ENCODE data around the gene CST9L. TPM values are rescaled to one million over a fixed set of nuclear protein-coding genes. Genes with fewer than 3 reads are reported as not detected.
A peak's percentile ranks its signal among the peaks of the same experiment; 100 is the strongest.

The CST9L gene, protein sequence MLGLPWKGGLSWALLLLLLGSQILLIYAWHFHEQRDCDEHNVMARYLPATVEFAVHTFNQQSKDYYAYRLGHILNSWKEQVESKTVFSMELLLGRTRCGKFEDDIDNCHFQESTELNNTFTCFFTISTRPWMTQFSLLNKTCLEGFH
- total RNA-seq: not detected

DNA sequence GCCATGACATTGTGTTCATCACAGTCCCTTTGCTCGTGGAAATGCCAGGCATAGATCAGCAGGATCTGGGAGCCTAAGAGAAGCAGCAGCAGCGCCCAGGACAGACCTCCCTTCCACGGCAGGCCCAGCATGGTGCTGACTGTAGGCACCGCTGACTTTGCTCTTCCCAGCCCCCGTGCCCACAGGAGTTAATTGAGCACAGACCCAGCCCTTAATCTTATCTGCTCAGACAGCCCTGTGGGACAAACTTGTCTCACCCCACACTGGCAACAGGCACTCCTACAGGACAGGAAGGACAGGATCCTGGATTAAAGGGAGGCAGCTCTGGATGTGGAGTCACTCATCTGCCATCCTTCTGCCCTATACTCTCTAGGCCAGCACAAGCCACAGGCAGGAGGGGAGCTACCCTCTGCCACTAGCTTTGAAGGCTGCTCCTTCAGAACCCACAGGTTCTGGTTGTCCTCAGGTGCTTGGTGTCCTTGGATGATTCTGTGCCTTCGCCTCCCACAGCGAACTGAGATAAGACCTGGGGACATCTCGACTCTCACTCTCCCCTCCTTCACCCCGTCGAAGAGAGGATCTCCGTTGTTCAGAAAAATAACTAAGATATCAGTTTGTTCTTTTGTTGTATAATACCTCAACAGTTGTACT lies at the start of gene CST9L:
Gene CST9L, minus strand, starts transcription at position 165 of the 651 bp plus-strand sequence. Its CDS starts 34 bp downstream, at position 131.
- no peak within 1 kb of the TSS for H3K27ac Mint-ChIP-seq
- peaks cover 0 to 5% of the 10 kb centered on the region in 2 donors for H3K27me3 Mint-ChIP-seq
- ATAC-seq: peak; percentile 31 to 37
- H3K4me1 Mint-ChIP-seq (ENCODE audit: low read depth in 2 of 2): no peaks in the 10 kb centered on the region
- no peaks in the 10 kb centered on the region for H3K36me3 Mint-ChIP-seq
- H3K4me3 Mint-ChIP-seq: no peak within 1 kb of the TSS
- no peaks in the 10 kb centered on the region for H3K9me3 Mint-ChIP-seq
- no peak for DNase-seq (ENCODE audit: low spot score)

DNA sequence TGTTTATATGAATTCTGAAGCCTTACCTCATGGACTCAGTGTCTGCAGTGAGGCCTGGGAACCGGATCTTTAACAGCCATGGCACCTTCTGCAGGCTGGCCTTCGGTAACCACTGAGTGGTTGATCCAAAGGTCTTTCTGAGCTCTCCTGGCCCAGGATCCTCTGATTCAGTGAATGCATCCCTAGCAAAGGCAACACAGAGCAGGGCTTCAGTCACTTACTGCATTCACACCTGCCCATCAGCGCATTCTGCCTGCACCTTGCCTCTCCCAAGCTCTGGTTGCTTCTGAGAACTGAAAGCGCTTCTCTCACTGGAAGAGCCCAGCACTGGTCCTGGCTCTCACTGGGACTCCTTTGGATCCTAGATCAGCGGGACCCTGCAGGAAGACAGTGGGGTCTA lies 45.9 kb upstream of the CST9L start:
- H3K27ac Mint-ChIP-seq: no peak overlapping the region
- no peak overlapping the region for H3K4me3 Mint-ChIP-seq
- DNase-seq (ENCODE audit: low spot score) (no peak), ATAC-seq (no peak)
- H3K36me3 Mint-ChIP-seq: peaks cover 4% of the 10 kb centered on the region
- no peaks in the 10 kb centered on the region for H3K9me3 Mint-ChIP-seq
- no peaks in the 10 kb centered on the region for H3K4me1 Mint-ChIP-seq (ENCODE audit: low read depth in 2 of 2)
- peaks cover 20 to 21% of the 10 kb centered on the region in 2 donors for H3K27me3 Mint-ChIP-seq

DNA sequence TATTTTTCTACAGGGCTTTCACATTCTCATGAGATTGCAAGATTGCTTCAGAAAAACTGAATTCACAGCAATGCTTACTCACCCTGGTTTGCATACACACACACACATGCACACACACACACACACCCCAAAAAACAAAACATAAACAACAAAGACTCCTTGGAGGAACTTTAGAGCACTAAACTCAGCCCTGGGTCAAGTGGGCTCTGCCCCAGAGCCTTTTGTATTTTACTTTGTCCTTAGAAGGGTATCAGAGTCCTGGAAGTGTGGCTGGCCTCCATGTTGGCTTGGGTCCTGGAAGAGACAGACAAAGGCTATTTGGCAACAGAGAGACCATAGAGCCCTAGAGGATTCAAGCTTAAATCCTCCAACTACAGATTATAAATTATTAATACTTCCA lies 45.4 kb upstream of the CST9L start:
- ATAC-seq: no peak
- no peaks in the 10 kb centered on the region for H3K4me1 Mint-ChIP-seq (ENCODE audit: low read depth in 2 of 2)
- no peak for DNase-seq (ENCODE audit: low spot score)
- no peak overlapping the region for H3K4me3 Mint-ChIP-seq
- peaks cover 4% of the 10 kb centered on the region for H3K36me3 Mint-ChIP-seq
- no peaks in the 10 kb centered on the region for H3K9me3 Mint-ChIP-seq
- H3K27ac Mint-ChIP-seq: no peak overlapping the region
- H3K27me3 Mint-ChIP-seq: peaks cover 15 to 19% of the 10 kb centered on the region in 2 donors

DNA sequence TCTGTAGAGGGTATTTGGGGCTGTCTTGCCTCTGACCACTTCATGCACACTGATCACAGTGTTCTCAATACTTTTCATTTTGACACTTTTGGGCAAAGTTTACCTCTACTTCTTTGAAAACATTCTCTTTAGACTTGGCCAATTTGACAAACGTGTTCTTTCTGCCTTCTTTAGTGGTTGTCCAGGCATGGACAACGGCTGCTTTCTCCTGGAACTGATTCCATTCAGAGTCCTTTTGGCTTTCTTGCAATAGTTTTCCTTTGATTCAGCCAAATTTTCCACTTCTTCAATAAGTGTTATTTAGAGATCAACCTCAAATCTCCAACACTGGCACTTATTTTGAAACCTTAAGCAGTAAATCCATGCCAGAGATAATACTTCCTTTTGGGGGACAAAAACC lies 44.1 kb upstream of the CST9L start:
- H3K36me3 Mint-ChIP-seq: no peaks in the 10 kb centered on the region
- H3K9me3 Mint-ChIP-seq: no peaks in the 10 kb centered on the region
- no peak overlapping the region for H3K4me3 Mint-ChIP-seq
- H3K27ac Mint-ChIP-seq: no peak overlapping the region
- no peak for DNase-seq (ENCODE audit: low spot score)
- peaks cover 7 to 10% of the 10 kb centered on the region in 2 donors for H3K27me3 Mint-ChIP-seq
- H3K4me1 Mint-ChIP-seq (ENCODE audit: low read depth in 2 of 2): no peaks in the 10 kb centered on the region
- ATAC-seq: no peak

DNA sequence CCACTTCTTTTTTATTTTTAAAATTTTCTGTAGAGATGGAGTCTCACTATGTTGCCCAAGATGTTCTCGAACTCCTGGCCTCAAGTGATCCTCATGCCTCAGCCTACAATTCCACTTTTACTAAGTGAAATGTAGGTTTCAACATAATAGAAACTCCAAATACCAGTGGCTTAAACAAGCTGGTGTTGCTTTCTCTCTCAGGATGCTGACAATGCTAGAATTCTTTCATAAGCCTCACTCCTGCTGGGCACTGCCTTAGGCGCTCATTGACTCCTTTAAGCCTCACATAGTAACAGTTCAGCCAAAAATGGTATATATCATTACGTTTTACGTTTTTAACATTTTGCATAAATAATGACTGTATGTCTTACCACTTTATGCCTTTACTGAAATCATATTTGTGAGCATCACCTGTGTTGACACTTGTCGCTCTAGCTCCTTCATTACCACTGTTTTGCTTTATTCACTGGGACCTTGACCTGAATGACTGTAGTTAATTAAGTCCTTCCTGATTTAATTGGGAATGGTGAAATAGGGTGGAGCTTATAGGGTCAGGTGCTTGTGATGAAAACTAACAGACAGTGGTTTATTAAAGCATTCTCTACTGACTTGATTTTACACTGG lies 41.3 kb upstream of the CST9L start:
- DNase-seq (ENCODE audit: low spot score): no peak
- H3K27me3 Mint-ChIP-seq: peaks cover 0 to 6% of the 10 kb centered on the region in 2 donors
- H3K9me3 Mint-ChIP-seq: no peaks in the 10 kb centered on the region
- H3K27ac Mint-ChIP-seq: no peak overlapping the region
- no peaks in the 10 kb centered on the region for H3K36me3 Mint-ChIP-seq
- H3K4me3 Mint-ChIP-seq: no peak overlapping the region
- ATAC-seq: no peak
- H3K4me1 Mint-ChIP-seq (ENCODE audit: low read depth in 2 of 2): peaks cover 9 to 10% of the 10 kb centered on the region in 2 donors

DNA sequence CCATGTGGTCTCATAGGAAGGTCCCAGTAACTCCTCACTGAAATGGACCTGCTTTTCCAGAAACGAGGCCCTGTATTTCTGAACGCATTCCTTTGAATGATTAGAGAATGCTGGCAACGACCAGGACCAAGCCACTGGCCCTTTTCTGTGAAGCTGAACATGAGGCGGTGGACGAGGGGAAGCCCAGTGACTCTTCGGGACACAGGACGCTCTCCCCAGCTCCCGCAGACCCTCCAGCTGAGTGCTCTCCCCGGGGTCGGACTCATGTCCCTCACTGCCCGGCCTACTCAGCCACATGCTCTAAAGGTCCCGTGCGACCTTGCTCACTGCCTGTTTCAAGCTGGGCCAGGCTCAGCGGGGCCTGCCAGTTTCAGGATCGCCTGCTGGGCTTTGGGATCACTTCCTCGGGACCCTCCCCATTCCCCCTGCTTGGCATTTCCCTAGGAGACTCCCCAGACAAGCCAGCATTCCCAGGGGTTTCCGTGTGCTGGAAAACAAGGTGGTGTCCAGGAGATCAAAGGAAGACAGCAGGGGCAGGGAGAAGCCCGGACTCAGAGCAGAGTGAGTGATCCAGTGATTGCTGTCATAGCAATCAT lies 40.1 kb upstream of the CST9L start:
- peaks cover 0 to 6% of the 10 kb centered on the region in 2 donors for H3K27me3 Mint-ChIP-seq
- no peak overlapping the region for H3K4me3 Mint-ChIP-seq
- H3K36me3 Mint-ChIP-seq: no peaks in the 10 kb centered on the region
- H3K4me1 Mint-ChIP-seq (ENCODE audit: low read depth in 2 of 2): peaks cover 9 to 10% of the 10 kb centered on the region in 2 donors
- DNase-seq (ENCODE audit: low spot score): no peak
- ATAC-seq: no peak
- H3K27ac Mint-ChIP-seq: no peak overlapping the region
- no peaks in the 10 kb centered on the region for H3K9me3 Mint-ChIP-seq

DNA sequence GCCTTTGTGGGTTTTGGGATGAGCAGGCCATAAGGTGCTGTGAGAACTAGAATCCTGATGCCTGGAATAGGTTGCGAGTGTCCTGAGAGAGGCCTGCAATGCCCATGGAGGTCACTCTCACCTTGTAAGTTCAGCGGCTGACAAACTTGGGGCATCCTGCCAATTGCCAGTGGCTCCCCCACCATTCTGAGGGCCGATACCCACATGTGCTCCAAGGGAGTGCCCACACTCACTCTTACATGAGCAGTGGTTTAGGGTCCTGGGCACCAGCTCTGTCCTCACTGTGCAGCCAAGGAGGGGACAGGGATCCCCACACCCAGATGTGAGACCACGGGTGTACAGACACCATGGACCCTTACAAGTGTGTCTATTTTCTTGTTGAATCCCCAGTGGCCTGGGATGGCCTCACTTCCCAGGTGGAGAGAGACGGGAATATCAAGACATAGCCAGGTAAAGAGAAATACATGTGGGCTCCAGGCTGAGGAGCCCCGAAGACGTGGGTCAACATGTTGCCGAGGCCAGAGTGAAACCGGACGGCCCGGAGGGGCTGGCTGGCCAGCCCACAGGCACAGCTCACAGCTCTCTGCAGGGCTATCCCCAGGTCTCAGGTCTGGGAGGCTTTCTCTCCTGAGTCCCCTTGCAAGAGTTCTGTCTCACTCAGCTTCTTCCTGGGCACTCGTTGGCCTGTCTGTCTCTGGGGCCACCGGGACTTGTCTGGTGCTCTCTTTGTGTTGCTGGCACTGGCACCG lies 39.4 kb upstream of the CST9L start:
- Mint-ChIP-seq H3K9me3 (no peaks in the 10 kb centered on the region), H3K27ac (no peak overlapping the region), H3K36me3 (no peaks in the 10 kb centered on the region), H3K27me3 (peaks cover 0 to 6% of the 10 kb centered on the region in 2 donors), H3K4me3 (no peak overlapping the region), H3K4me1 (ENCODE audit: low read depth in 2 of 2) (peaks cover 9 to 10% of the 10 kb centered on the region in 2 donors)
- no peak for DNase-seq (ENCODE audit: low spot score)
- ATAC-seq: no peak

DNA sequence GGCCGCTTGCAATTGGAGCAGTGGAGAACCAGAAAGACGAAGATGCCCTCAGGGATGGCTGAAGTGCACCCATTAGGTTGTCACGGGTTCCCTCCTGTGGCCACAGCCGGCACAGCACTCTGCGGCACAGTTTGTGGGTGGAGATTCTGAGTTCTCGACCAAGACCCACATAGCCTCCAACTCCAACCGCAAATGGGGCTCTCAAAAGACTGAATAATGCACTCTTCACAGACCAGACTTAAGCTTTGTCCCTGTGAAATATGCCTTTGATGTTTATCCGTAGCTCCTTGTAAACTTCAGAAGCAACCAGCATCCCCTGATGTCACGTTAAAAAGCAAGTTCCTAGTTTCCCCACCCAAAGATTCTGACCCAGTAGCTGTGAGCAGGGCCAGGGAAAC lies 38.4 kb upstream of the CST9L start:
- peaks cover 9 to 10% of the 10 kb centered on the region in 2 donors for H3K4me1 Mint-ChIP-seq (ENCODE audit: low read depth in 2 of 2)
- H3K4me3 Mint-ChIP-seq: peak overlapping the region; percentile 8
- no peaks in the 10 kb centered on the region for H3K36me3 Mint-ChIP-seq
- peak; percentile 71 for DNase-seq (ENCODE audit: low spot score)
- no peak overlapping the region for H3K27ac Mint-ChIP-seq
- ATAC-seq: peak; percentile 80 to 85
- H3K27me3 Mint-ChIP-seq: peaks cover 0 to 6% of the 10 kb centered on the region in 2 donors
- no peaks in the 10 kb centered on the region for H3K9me3 Mint-ChIP-seq

DNA sequence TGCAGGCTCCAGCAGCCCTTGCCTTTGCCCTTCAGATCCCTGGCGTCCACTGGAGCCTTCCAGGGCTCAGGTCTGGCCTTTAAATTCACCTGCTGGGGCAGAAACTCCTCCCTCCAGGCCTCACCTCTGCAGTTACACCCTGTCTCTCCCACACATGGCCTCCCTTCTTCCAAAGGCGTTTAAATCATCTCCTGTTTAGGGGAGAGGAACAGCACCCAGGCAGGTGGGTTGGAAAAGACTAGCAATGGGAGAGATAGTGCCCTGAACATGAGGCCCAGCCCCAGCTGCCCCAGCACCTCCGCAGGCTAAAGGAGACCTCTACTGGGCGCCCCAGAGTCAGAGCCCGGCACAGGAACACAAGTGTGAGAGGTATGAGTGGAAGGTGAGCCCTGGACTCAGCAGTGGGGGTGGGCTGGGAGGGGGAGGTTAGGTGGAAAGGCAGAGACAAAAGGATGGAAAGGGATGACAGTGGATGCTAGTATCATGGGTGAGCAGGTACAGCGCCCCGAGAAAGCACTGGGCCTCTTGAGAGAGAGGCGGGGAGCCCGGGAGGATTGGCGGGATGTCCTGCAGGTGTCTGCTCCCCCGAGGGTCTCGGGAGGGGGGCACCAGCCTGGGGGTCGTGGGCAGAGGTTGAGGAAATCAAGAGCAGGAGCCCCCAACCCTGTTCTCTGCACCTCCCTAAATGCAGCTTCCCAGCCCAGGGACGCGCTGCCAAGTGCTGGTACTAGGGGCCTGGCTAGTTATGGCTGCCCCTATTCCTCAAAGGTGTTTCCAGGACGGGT lies 37.8 kb upstream of the CST9L start, which contains the start of gene CST9:
Gene CST9, minus strand, starts transcription at position 51 of the 785 bp plus-strand sequence. CDS start 53 bp downstream, outside the sequence.
- no peak within 1 kb of the TSS for H3K27ac Mint-ChIP-seq
- H3K27me3 Mint-ChIP-seq: peaks cover 0 to 2% of the 10 kb centered on the region in 2 donors
- H3K9me3 Mint-ChIP-seq: no peaks in the 10 kb centered on the region
- ATAC-seq (no peak), DNase-seq (ENCODE audit: low spot score) (no peak)
- H3K4me1 Mint-ChIP-seq (ENCODE audit: low read depth in 2 of 2): peaks cover 9 to 10% of the 10 kb centered on the region in 2 donors
- H3K36me3 Mint-ChIP-seq: no peaks in the 10 kb centered on the region
- peak within 1 kb of the TSS; percentile 8 for H3K4me3 Mint-ChIP-seq

DNA sequence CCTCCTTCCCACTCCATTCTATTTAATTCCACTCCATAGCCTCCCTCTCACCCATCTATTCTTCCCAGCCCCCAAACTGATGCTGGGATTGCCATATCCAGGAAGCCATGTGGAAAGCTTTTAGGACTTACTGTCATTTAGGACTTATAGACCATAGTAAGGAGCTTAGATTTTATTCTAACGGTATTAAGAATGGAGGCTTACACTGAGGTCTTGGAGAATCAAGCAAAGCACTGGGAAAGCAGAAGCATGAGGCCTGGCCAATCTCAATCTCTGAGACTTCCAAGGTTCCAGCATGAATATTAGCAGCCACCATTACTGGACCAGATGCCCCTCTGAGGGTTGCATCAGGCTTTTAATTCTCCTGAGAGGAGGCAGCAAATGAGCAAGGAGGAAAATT lies 36.0 kb upstream of the CST9L start:
- Mint-ChIP-seq H3K4me3 (no peak overlapping the region), H3K9me3 (no peaks in the 10 kb centered on the region), H3K27me3 (no peaks in the 10 kb centered on the region), H3K36me3 (no peaks in the 10 kb centered on the region), H3K27ac (no peak overlapping the region), H3K4me1 (ENCODE audit: low read depth in 2 of 2) (peaks cover 9 to 10% of the 10 kb centered on the region in 2 donors)
- DNase-seq (ENCODE audit: low spot score) (no peak), ATAC-seq (no peak)

DNA sequence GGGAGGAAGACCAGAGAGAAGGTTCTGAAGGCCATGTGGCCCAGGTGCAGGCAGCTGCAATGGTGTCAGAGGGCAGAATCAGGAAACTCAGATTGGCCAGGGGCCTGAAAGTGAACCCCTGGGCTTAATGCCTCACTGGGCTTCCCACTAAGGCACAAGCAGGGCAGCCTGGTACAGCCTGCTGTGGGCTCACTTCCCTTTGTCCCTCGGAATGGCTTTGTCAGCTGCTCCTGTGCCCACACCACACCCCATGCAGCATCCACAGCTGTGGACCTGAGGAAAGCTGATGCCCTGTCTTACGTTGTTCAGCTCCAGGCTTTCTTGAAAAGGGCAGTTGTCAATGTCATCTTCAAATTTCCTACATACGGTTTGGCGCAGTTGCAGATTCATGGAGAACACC lies 35.0 kb upstream of the CST9L start:
- no peak overlapping the region for H3K27ac Mint-ChIP-seq
- ATAC-seq: no peak
- no peaks in the 10 kb centered on the region for H3K9me3 Mint-ChIP-seq
- H3K4me3 Mint-ChIP-seq: no peak overlapping the region
- no peaks in the 10 kb centered on the region for H3K27me3 Mint-ChIP-seq
- no peak for DNase-seq (ENCODE audit: low spot score)
- no peaks in the 10 kb centered on the region for H3K36me3 Mint-ChIP-seq
- H3K4me1 Mint-ChIP-seq (ENCODE audit: low read depth in 2 of 2): peaks cover 9 to 10% of the 10 kb centered on the region in 2 donors

DNA sequence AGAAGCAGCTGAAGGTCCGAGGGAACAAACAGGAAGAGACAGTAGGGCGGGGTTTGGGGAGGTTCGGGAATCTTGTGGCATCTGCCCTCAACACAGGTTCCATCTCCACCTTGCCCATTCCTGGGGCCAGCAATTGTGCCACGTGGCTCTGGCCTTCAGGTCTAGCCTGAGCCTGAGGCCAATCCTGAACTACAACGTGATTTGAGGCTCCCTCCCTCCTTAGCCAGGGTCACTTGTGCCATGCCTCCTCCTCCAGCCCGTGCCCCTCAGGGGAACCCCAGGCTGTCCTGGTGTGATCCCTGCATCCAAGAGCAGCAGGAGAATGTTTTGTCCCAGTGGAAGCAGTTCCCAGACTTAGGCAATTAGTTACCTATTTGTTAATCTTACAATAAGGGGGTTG lies 34.4 kb upstream of the CST9L start:
- Mint-ChIP-seq H3K9me3 (no peaks in the 10 kb centered on the region), H3K27me3 (no peaks in the 10 kb centered on the region), H3K4me1 (ENCODE audit: low read depth in 2 of 2) (peaks cover 9 to 10% of the 10 kb centered on the region in 2 donors), H3K36me3 (no peaks in the 10 kb centered on the region), H3K4me3 (no peak overlapping the region), H3K27ac (no peak overlapping the region)
- no peak for DNase-seq (ENCODE audit: low spot score)
- no peak for ATAC-seq

DNA sequence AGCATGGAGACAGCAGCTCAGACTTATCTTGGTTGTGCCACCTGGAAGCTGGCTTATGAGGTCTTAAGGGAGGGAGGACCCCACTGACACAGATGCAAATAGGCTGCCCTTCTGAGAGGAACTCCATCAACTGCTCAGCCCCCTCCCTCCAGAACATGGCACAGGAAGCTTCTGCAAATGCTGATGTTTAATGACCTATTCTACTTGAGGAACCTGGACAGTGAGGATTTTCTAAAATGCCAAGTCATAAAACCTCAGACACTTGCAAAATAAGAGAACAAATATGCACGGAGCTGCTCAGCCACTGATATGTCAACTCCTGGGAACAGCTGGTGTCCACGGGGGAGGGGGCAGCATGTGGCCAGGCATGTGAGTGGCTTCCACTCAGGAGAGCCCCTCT lies 34.0 kb upstream of the CST9L start:
- DNase-seq (ENCODE audit: low spot score) (no peak), ATAC-seq (peak in 1 of 2 donors; percentile 12)
- H3K4me1 Mint-ChIP-seq (ENCODE audit: low read depth in 2 of 2): peaks cover 9% of the 10 kb centered on the region in 2 donors
- no peak overlapping the region for H3K4me3 Mint-ChIP-seq
- H3K27ac Mint-ChIP-seq: no peak overlapping the region
- H3K27me3 Mint-ChIP-seq: no peaks in the 10 kb centered on the region
- no peaks in the 10 kb centered on the region for H3K9me3 Mint-ChIP-seq
- H3K36me3 Mint-ChIP-seq: no peaks in the 10 kb centered on the region

Data from natural killer cell treated with Interleukin-12 subunit alpha and Interleukin-12 subunit beta and Interleukin-15 and Interleukin-18, amount 100 ng/mL, for 72 hours (primary cell).